ENCODE measurements around the gene ZP1.

DNA sequence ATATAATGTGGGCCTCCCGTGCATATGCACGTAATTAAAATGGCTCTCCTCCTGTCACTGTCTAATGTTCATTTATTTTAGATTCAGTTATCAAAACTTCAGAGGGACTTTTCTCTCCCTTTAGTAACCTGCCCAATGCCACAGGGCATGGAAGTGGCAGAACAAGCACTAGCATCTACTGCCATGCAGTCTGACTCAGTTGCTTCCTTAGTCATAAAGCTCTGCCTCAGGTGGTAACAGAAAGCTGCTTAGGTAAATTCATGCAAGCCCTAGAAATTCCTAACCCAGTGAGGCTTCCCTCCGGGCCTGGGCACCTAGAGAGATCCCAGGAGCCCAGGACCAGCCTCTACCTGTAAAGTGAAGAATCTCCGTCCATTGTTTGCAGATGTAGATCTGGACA is 30.2 kb downstream of the ZP1 start:
- TF ChIP-seq CTCF (IDR thresholded peaks at IDR 0.05): no peak
- TF ChIP-seq SMAD4 (CRISPR knock-in tag; IDR thresholded peaks at IDR 0.05): no peak
- TF ChIP-seq ELF4 (CRISPR knock-in tag; IDR thresholded peaks at IDR 0.05; ENCODE audit: low read depth): no peak
- TF ChIP-seq TP53 (CRISPR knock-in tag; IDR thresholded peaks at IDR 0.05): no peak
- no peak for TF ChIP-seq E2F5 (CRISPR knock-in tag; IDR thresholded peaks at IDR 0.05)
- TF ChIP-seq ESRRA (CRISPR knock-in tag; IDR thresholded peaks at IDR 0.05; ENCODE audit: borderline replicate concordance): no peak
- TF ChIP-seq ZNF121 (CRISPR knock-in tag; IDR thresholded peaks at IDR 0.05): no peak
- TF ChIP-seq IRF2 (CRISPR knock-in tag; IDR thresholded peaks at IDR 0.05; ENCODE audit: borderline replicate concordance, low read depth): no peak
- TF ChIP-seq SP1 (CRISPR knock-in tag; conservative IDR thresholded peaks at IDR 0.05): no peak
- TF ChIP-seq ZBTB21 (CRISPR knock-in tag; IDR thresholded peaks at IDR 0.05; ENCODE audit: borderline replicate concordance): no peak
- TF ChIP-seq FOXP1 (CRISPR knock-in tag; IDR thresholded peaks at IDR 0.05; ENCODE audit: borderline replicate concordance): no peak
